ENCODE measurements around the gene SEC14L5.

The SEC14L5 gene

DNA sequence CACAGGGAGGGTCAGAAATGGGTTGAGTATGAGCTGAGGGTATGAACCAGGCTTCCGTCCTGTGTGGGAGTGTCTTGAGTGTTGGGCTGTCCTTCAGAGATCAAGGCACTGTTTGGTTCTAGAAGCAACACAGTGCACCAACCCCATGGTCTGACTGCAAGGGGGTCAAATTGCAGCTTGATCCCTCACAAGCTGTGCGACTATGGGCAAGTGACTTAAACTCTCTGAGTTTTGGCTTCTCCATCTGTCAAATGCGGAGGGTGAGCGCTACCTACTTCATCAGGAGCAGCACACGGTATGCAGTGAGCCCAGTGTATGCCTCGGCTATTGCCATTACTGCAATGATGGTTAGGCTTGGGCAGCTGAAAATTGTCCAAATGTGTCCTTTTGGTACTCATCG lies 21.0 kb downstream of the SEC14L5 start:
- H3K4me3 ChIP-seq (ENCODE audit: low read length) = no peak overlapping the region
- TF ChIP-seq CTCF (IDR thresholded peaks at IDR 0.05; ENCODE audit: insufficient read depth, low read depth, low read length, missing control alignments) = no peak
- DNase-seq (ENCODE audit: low read depth) = no peak

DNA sequence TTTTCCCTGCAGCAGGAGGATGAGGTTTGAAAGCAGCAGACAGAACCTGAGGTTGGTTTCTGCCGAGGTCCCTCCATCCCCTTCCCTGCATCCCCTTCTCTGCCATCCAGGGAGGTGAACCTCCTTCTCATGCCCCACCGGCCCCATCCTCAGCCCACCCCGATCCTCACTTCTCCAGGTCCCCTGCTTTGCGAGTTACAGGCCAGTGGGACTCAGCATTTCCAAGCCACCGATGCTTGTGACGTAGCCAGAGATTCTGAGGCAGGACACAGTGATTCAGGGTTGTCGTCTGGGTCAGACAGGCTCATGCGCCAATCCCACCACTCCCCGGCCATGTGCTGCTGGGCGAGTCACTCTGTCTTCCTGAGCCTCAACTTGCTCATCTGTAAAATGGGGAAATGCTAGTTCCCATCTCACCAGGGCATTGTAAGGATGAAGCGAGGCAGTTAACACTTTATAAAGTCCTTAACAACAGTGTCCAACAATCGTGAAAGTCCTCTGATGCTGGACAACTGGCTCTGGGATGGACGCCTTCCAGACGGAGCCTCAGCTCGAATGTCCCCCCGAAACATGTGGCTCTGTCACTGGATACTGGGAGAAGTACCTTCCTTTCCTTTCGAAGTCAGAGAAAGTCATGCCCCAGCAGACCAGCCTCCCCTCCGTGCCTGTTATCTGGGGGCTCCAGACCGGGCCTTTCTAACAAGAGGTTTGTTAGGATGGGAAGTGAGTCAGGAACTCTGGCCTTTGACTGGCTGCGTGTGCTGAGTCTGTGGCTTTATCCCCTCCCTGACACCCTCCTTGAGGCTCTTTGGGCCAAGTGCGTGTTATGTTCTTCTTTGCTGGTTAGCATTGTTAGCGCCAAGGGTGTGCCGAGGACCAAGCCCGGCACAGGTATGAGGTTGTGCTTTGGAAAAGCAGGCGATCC lies 21.9 kb downstream of the SEC14L5 start:
- DNase-seq (ENCODE audit: low read depth) = no peak
- H3K4me3 ChIP-seq (ENCODE audit: low read length) = no peak overlapping the region
- TF ChIP-seq CTCF (IDR thresholded peaks at IDR 0.05; ENCODE audit: insufficient read depth, low read depth, low read length, missing control alignments) = no peak

GRCh38 chr16:4980691-4981090 lies 22.6 kb downstream of the SEC14L5 start:
- no peak for DNase-seq (ENCODE audit: low read depth)
- no peak for TF ChIP-seq CTCF (IDR thresholded peaks at IDR 0.05; ENCODE audit: insufficient read depth, low read depth, low read length, missing control alignments)
- H3K4me3 ChIP-seq (ENCODE audit: low read length) = no peak overlapping the region

- no peak for DNase-seq (ENCODE audit: low read depth)
- no peak for TF ChIP-seq CTCF (IDR thresholded peaks at IDR 0.05; ENCODE audit: insufficient read depth, low read depth, low read length, missing control alignments)
- no peak overlapping the region for H3K4me3 ChIP-seq (ENCODE audit: low read length)
These were observed 23.3 kb downstream of the SEC14L5 start for GRCh38 chr16:4981473-4981872.

GRCh38 chr16:4982056-4982867 lies 24.1 kb downstream of the SEC14L5 start:
- no peak for DNase-seq (ENCODE audit: low read depth)
- no peak overlapping the region for H3K4me3 ChIP-seq (ENCODE audit: low read length)
- TF ChIP-seq CTCF (IDR thresholded peaks at IDR 0.05; ENCODE audit: insufficient read depth, low read depth, low read length, missing control alignments) = no peak

- no peak for TF ChIP-seq CTCF (IDR thresholded peaks at IDR 0.05; ENCODE audit: insufficient read depth, low read depth, low read length, missing control alignments)
- H3K4me3 ChIP-seq (ENCODE audit: low read length) = no peak overlapping the region
- no peak for DNase-seq (ENCODE audit: low read depth)
These were observed 26.3 kb downstream of the SEC14L5 start for GRCh38 chr16:4984174-4984990.
